SK-N-SH (cell line): ENCODE results near the gene MPDU1. TPM values are rescaled to one million over a fixed set of nuclear protein-coding genes. Genes with fewer than 3 reads are reported as not detected.

Source experiments
- CTCF ChIA-PET: fragments of 300-600, 350-600 bp; formaldehyde crosslinking; extraction: SDS; loops from one replicate; lab custom pipeline; 2021; lab: Yijun Ruan, JAX
- POLR2A ChIA-PET: fragments of 350-600 bp; sonication (Branson Sonifier 250); formaldehyde crosslinking; extraction: SDS; loops from one replicate; lab custom pipeline; 2020; ENCODE audit warnings: antibody characterized with exemption, inconsistent platforms; lab: Yijun Ruan, JAX
- DNase-seq: peaks from one replicate; pipeline ENCODE4 v3.0.0; 2012
- H2AFZ ChIP-seq: fragments of 200-600 bp; sonication (generic); 2 replicates; pipeline ENCODE4 v1.8.1; 2016; ENCODE audit warnings: antibody characterized with exemption, mild to moderate bottlenecking, low read depth
- H3F3A ChIP-seq: fragments of 200-600 bp; sonication (generic); replicated peaks from 2 replicates; pipeline ENCODE3; 2016; ENCODE audit warnings: antibody characterized with exemption, mild to moderate bottlenecking; ENCODE audit not compliant: insufficient read depth
- H3K27ac ChIP-seq, 2 experiments: fragments of 200-500 bp in 1 of 2; fragments of 200-600 bp in 1 of 2; sonication (Bioruptor generic) in 1 of 2; sonication (generic), shearing (Covaris generic) in 1 of 2; 2 replicates each; pipeline versions ENCODE4 v1.5.1 to v1.6.1; 2014 to 2016; ENCODE audit warnings: low read depth in 2 of 2, inconsistent platforms in 1 of 2, low read length in 1 of 2, mild to moderate bottlenecking in 1 of 2, mixed read lengths in 1 of 2
- H3K27me3 ChIP-seq: fragments of 200-600 bp; sonication (generic), shearing (Covaris generic); 2 replicates; pipeline ENCODE4 v1.6.1; 2016; ENCODE audit warnings: mixed run types; ENCODE audit not compliant: insufficient read depth
- H3K36me3 ChIP-seq, 2 experiments: fragments of 200-500 bp in 1 of 2; fragments of 200-600 bp in 1 of 2; sonication (Bioruptor generic) in 1 of 2; sonication (generic) in 1 of 2; replicated peaks in 1 of 2; 2 replicates each; pipeline versions ENCODE3 to v1.5.1; 2014 to 2016; ENCODE audit warnings: low read length in 1 of 2, mild to moderate bottlenecking in 1 of 2; ENCODE audit not compliant: insufficient read depth in 2 of 2, control insufficient read depth in 1 of 2
- H3K4me1 ChIP-seq, 2 experiments: fragments of 200-500 bp in 1 of 2; fragments of 200-600 bp in 1 of 2; sonication (Bioruptor generic) in 1 of 2; sonication (generic), shearing (Covaris generic) in 1 of 2; 2 replicates each; pipeline versions ENCODE4 v1.5.1 to v1.6.1; 2014 to 2016; ENCODE audit warnings: low read depth in 1 of 2, low read length in 1 of 2, mixed run types in 1 of 2; ENCODE audit not compliant: insufficient read depth in 2 of 2, control insufficient read depth in 1 of 2
- H3K4me2 ChIP-seq: fragments of 200-600 bp; sonication (generic), shearing (Covaris generic); 2 replicates; pipeline ENCODE4 v1.6.1; 2017; ENCODE audit warnings: mixed run types
- H3K4me3 ChIP-seq, 2 experiments: fragments of 200-500 bp in 1 of 2; fragments of 200-600 bp in 1 of 2; sonication (Bioruptor generic) in 1 of 2; sonication (generic), shearing (Covaris generic) in 1 of 2; 2 replicates each; pipeline versions ENCODE4 v1.5.1 to v1.8.1; 2014 to 2016; ENCODE audit warnings: low read depth in 2 of 2, inconsistent platforms in 1 of 2, low read length in 1 of 2, mild to moderate bottlenecking in 1 of 2, mixed read lengths in 1 of 2, moderate library complexity in 1 of 2
- H3K79me2 ChIP-seq: fragments of 200-600 bp; sonication (generic); 2 replicates; pipeline ENCODE4 v1.8.1; 2017; ENCODE audit warnings: mild to moderate bottlenecking; ENCODE audit not compliant: insufficient read depth
- H3K9ac ChIP-seq: fragments of 200-600 bp; sonication (generic); 2 replicates; pipeline ENCODE4 v1.6.1; 2017; ENCODE audit warnings: mixed run types
- H3K9me2 ChIP-seq: fragments of 200-600 bp; sonication (generic); 2 replicates; pipeline ENCODE4 v1.6.1; 2017; ENCODE audit warnings: mixed run types
- H3K9me3 ChIP-seq: fragments of 200-600 bp; sonication (generic); 2 replicates; pipeline ENCODE4 v1.6.1; 2017; ENCODE audit warnings: mixed run types, mild to moderate bottlenecking, moderate library complexity
- H4K20me1 ChIP-seq: fragments of 200-600 bp; sonication (generic); 2 replicates; pipeline ENCODE4 v1.6.1; 2017; ENCODE audit warnings: mild to moderate bottlenecking, mixed run types; ENCODE audit not compliant: insufficient read depth
- CTCF ChIP-seq: fragments of 200-600 bp; sonication (generic); IDR thresholded peaks from 2 replicates; pipeline ENCODE4 v1.6.1; 2017; ENCODE audit warnings: antibody characterized with exemption, mild to moderate bottlenecking, moderate library complexity
- ELF1 ChIP-seq: IDR thresholded peaks from 2 replicates; pipeline ENCODE4 v1.4.0; 2012
- EP300 ChIP-seq, 2 experiments: IDR thresholded peaks; 2 replicates each; pipeline versions ENCODE4 v1.4.0 to v1.6.1; 2012; ENCODE audit warnings: borderline replicate concordance in 1 of 2, low read depth in 1 of 2, low read length in 1 of 2
- EZH2phosphoT487 ChIP-seq: fragments of 200-600 bp; sonication (generic); IDR thresholded peaks from 2 replicates; pipeline ENCODE4 v1.6.1; 2017; ENCODE audit warnings: low read depth, mixed run types, mild to moderate bottlenecking, antibody characterized with exemption, moderate library complexity, borderline replicate concordance
- FOXJ3 ChIP-seq: sonication (generic); formaldehyde crosslinking; IDR thresholded peaks from 2 replicates; pipeline ENCODE4 v1.5.1; 2020; ENCODE audit warnings: mild to moderate bottlenecking, missing genetic modification reagents
- FOXM1 ChIP-seq: IDR thresholded peaks from 2 replicates; pipeline ENCODE4 v1.4.0; 2012; ENCODE audit warnings: low read depth, mild to moderate bottlenecking
- GABPA ChIP-seq: IDR thresholded peaks from 2 replicates; pipeline ENCODE4 v1.4.0; 2012; ENCODE audit warnings: low read depth, mild to moderate bottlenecking
- GATA2 ChIP-seq: sonication (generic); formaldehyde crosslinking; IDR thresholded peaks from 2 replicates; pipeline ENCODE4 v1.5.0; 2020; ENCODE audit warnings: mild to moderate bottlenecking, missing genetic modification reagents
- MEF2A ChIP-seq: IDR thresholded peaks from 2 replicates; pipeline ENCODE4 v1.4.0; 2012; ENCODE audit warnings: low read depth, borderline replicate concordance
- PBX3 ChIP-seq: IDR thresholded peaks from 2 replicates; pipeline ENCODE4; 2012
- POLR2AphosphoS5 ChIP-seq: IDR thresholded peaks from 2 replicates; pipeline ENCODE4 v1.6.1; 2012; ENCODE audit warnings: low read depth, low read length
- RCOR1 ChIP-seq: fragments of 150-350 bp; IDR thresholded peaks from 2 replicates; pipeline ENCODE4 v1.6.1; 2017; ENCODE audit warnings: antibody characterized with exemption, low read length
- REST ChIP-seq: IDR thresholded peaks from 2 replicates; pipeline ENCODE4 v1.6.1; 2012; ENCODE audit warnings: mild to moderate bottlenecking, low read depth, low read length, moderate library complexity
- RXRA ChIP-seq: IDR thresholded peaks from 2 replicates; pipeline ENCODE4 v1.4.0; 2012; ENCODE audit warnings: low read depth, mild to moderate bottlenecking, borderline replicate concordance
- SMC3 ChIP-seq: IDR thresholded peaks from 2 replicates; pipeline ENCODE4 v1.6.1; 2012; ENCODE audit warnings: low read depth, low read length, improper control_type of control experiment
- TAF1 ChIP-seq: IDR thresholded peaks from 2 replicates; pipeline ENCODE4 v1.6.1; 2012; ENCODE audit warnings: low read depth, mild to moderate bottlenecking, low read length, moderate library complexity, borderline replicate concordance
- TCF12 ChIP-seq: IDR thresholded peaks from 2 replicates; pipeline ENCODE4 v1.4.0; 2012
- TEAD4 ChIP-seq: IDR thresholded peaks from 2 replicates; pipeline ENCODE4 v1.4.0; 2012; ENCODE audit warnings: mild to moderate bottlenecking, borderline replicate concordance; ENCODE audit not compliant: insufficient read depth
- USF2 ChIP-seq: fragments of 150-350 bp; IDR thresholded peaks from 2 replicates; pipeline ENCODE4 v1.6.1; 2017; ENCODE audit warnings: antibody characterized with exemption, low read length, low read depth, borderline replicate concordance
- YY1 ChIP-seq: IDR thresholded peaks from 2 replicates; pipeline ENCODE4 v1.4.0; 2012; ENCODE audit warnings: low read depth, mild to moderate bottlenecking
- ZBTB33 ChIP-seq: IDR thresholded peaks from 2 replicates; pipeline ENCODE4 v1.4.0; 2012; ENCODE audit warnings: low read depth, borderline replicate concordance
- WGBS: methylation state at CpG from one replicate; pipeline ENCODE4 v1.1.6; 2017; ENCODE audit warnings: low lambda C conversion rate; 5-methylcytosine and 5-hydroxymethylcytosine counted together
- polyA plus RNA-seq, 3 experiments: library from polyadenylated mRNA; depleted of rRNA; stranded (reverse); fragments of >200 nt; gene quantifications; 2 replicates each; pipeline ENCODE4 v1.2.3, GENCODE V29; 2012

The MPDU1 gene
- polyA plus RNA-seq, 1 of the 3 experiments (the other 2 are of a cell fraction), result 126 TPM

GRCh38 chr17:7561028-7561575 is 22.6 kb upstream of the MPDU1 start (continued):
- no peak for TF ChIP-seq USF2
- TF ChIP-seq CTCF, result peak; percentile 73
- TF ChIP-seq ZBTB33, result no peak
- TF ChIP-seq, all 33 proteins: peak for 7

- Histone ChIP-seq H3K27ac (peak within 1 kb of the TSS; percentile 85 to 88), H3K4me2 (peak within 1 kb of the TSS; percentile 92), H3K9me3 (no peaks in the 10 kb centered on the region), H3F3A (peaks cover 8% of the 10 kb centered on the region), H3K79me2 (peaks cover 48% of the 10 kb centered on the region), H3K9ac (peak within 1 kb of the TSS; percentile 93), H2AFZ (peak within 1 kb of the TSS; percentile 85), H3K27me3 (no peaks in the 10 kb centered on the region), H4K20me1 (no peaks in the 10 kb centered on the region), H3K4me3 (peak within 1 kb of the TSS; percentile 88 to 90), H3K4me1 (peaks cover 17 to 54% of the 10 kb centered on the region in 2 experiments), H3K36me3 (peaks cover 24 to 28% of the 10 kb centered on the region in 2 experiments), H3K9me2 (no peaks in the 10 kb centered on the region)
- under 1% methylated on average over 42 of the region's 82 CpGs for WGBS
- DNase-seq, result peak; percentile 99
- ChIA-PET POLR2A (interaction anchor here (0.7 to 2.7 kb wide), 3 partner anchors 12 to 119 kb away, joined by 3 to 7 read pairs (median 5); partner anchors contain the start of gene TNFSF12), CTCF (interaction anchor here (0.8 to 10.7 kb wide), 37 partner anchors 10 to 310 kb away, joined by 3 to 236 read pairs (median 8); partner anchors contain the start of genes CTDNEP1, KCTD11, MPDU1 and TMEM102)
- TF ChIP-seq TCF12 (no peak), POLR2AphosphoS5 (peak; percentile 55), MEF2A (no peak), FOXJ3 (CRISPR knock-in tag) (no peak), YY1 (0 out of 2 replicates have a peak, but pooled peaks have one; percentile 35), RXRA (no peak), EZH2phosphoT487 (no peak), TAF1 (0 out of 2 replicates have a peak, but pooled peaks have one; percentile 15), GATA2 (CRISPR knock-in tag) (no peak), ELF1 (no peak), RCOR1 (no peak), TEAD4 (no peak), REST (no peak), GABPA (peak; percentile 71), EP300 (IDR thresholded peaks at IDR 0.05; ENCODE audit: borderline replicate concordance in 1 of 2, low read depth in 1 of 2, low read length in 1 of 2) (no peak), PBX3 (no peak), FOXM1 (no peak), SMC3 (no peak)
These were observed 22.0 kb upstream of the MPDU1 start, which contains the start of gene SENP3 for GRCh38 chr17:7561589-7562207. SENP3 (plus strand) TSS chr17:7561919; CDS start chr17:7563077, 1,158 bp downstream.
